ENCODE data around the gene BASP1.
"Not testable (repeated sequence)": the region's sequence is repeated elsewhere in the genome, so short reads cannot be mapped to it uniquely, and the experiment has no call there.

The BASP1 gene

GRCh38 chr5:17190799-17191391 lies 26.5 kb upstream of the BASP1 start:
- DNase-seq, result no peak

- not testable (repeated sequence) for DNase-seq
Measured at GRCh38 chr5:17191574-17191973, 25.9 kb upstream of the BASP1 start.

GRCh38 chr5:17192191-17192590 lies 25.2 kb upstream of the BASP1 start:
- no peak for DNase-seq

DNA sequence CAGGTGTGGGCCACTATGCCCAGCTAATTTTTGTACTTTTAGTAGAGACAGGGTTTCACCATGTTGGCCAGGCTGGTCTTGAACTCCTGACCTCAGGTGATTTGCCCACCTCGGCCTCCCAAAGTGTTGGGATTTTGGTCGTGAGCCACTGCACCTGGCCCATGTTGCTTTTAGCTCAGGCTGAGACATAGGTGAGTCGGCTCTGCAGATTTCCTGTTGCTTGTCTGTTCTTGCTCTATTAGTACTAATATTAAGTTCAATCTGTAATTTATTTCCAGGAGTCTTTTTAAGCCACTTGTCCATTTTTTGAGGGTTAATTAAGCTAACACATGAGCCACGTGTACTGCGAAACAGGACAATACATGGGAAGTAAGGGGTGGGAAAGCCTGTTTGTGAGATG lies 21.4 kb upstream of the BASP1 start:
- no peak for DNase-seq

DNA sequence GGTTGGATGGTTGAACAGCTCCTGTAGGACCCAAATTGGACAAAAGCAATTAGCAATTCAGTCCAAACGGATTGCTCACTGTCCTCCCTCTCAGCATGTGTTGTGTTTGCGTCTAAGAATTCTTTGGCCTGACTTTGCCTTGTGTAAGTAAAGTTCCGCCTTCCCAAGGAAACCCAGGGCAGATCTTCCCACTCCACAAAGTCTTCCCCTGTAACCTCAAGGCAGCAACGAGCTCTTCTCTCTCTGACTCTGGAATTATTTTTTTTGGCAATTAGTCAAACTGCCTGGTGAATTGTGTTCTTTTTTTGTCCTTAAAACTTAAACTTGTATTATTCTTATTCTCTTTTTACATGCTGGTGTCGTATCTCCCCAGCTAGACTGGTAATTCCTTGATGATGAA lies 20.7 kb upstream of the BASP1 start:
- DNase-seq, result no peak

DNA sequence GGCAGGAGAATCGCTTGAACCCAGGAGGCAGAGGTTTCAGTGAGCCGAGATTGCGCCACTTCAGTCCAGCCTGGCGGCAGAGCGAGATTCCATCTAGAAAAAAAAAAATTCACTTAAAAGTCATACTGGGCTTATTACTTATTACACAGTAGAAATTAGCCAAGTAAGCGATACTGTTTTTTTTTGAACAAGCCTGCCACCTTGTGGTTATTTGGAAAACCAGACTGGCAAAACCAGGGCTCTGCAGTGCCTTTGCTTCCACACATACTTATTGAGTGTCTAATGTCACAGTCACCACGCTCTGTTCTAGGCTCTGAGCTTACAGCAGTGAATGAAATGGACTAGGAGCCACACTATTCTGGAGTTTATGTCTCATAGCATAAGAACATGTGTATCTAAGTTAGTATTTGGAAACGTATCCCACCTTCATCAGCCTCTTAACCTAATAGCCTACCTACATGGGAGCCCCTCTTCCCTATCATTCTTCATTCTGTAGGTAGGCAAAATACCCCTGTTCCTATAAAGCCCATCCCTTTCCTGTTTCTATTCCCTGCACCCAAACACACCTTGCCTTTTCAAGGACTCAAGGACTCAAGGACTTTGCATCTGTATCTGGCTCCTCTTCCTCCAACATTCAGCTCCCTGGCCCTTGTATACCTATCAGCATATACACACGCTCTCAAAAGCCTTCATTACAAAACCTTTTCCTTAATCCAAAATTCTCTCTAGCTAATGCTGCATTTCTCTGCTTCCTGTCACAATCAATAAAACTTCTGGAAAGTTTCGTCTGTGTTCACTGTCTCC lies 13.9 kb upstream of the BASP1 start:
- DNase-seq, result peak in 12 of 51 donors; percentile 3 to 73 (median 12)

DNA sequence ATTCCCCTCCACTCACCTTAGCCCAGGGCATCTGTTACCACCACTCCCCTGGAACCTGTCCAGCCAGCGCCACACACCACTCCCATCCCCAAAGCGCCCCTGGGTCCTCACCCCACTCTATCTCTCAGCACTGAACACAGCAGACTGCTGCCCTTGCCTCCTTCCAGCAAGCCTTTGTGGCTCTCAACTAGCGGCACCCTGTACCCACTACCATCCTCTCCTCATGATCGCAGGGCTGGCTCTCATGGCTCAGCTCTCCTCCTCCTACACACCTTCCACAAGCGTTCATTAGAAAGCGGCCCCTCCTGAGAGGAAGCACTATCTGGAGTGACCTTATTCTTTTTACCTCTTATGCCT lies 13.3 kb upstream of the BASP1 start:
- no peak for DNase-seq

DNA sequence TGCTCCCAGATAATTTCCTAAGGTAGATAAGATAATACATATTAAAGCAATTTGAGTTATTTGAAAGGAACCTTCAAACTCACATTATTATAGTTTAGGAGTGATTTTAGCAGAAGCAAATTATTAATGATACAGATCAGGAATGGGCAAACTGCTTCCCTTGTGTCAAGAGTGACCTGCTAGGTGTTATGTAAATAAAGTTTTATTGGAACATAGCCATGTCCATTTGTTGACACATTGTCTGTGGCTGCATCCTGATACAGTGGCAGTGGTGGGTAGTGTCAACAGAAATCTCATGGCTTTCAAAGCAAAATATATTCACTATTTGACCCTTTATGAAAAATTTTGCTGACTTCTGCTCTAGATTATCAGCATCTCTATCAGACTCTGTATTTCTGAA lies 11.4 kb upstream of the BASP1 start:
- no peak for DNase-seq

- no peak for DNase-seq
Measured at GRCh38 chr5:17212191-17212590, 5.2 kb upstream of the BASP1 start.

- peak in 1 of 51 donors; percentile 10 for DNase-seq
Measured at GRCh38 chr5:17212996-17213395, 4.4 kb upstream of the BASP1 start.

GRCh38 chr5:17213938-17214337 lies 3.5 kb upstream of the BASP1 start:
- DNase-seq, result peak in 1 of 51 donors; percentile 10

DNA sequence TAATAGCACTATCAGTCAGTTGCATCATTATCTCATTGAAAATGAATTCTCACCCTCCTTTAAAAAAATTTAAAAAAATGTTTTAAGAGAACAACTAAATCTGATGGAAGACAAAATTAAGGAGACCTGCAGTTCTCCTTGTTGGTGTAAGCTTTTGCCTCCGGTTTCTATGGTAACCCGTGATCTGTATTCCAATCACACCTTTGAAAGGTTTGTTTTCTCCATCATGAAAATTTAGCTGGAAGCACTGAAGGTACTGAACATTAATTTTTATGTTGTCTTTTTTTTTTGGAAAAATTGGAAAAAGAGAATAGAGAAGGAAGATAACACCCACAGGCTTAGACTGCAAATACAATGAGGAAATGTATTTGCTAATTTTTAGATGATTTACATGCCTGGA lies 2.5 kb upstream of the BASP1 start:
- peak in 1 of 51 donors; percentile 25 for DNase-seq

- peak in 1 of 51 donors; percentile 33 for DNase-seq
Measured at GRCh38 chr5:17215361-17215760, 2.1 kb upstream of the BASP1 start.

GRCh38 chr5:17216176-17216973 lies 1.1 kb upstream of the BASP1 start:
- peak in 50 of 51 donors; percentile 23 to 86 (median 62) for DNase-seq

DNA sequence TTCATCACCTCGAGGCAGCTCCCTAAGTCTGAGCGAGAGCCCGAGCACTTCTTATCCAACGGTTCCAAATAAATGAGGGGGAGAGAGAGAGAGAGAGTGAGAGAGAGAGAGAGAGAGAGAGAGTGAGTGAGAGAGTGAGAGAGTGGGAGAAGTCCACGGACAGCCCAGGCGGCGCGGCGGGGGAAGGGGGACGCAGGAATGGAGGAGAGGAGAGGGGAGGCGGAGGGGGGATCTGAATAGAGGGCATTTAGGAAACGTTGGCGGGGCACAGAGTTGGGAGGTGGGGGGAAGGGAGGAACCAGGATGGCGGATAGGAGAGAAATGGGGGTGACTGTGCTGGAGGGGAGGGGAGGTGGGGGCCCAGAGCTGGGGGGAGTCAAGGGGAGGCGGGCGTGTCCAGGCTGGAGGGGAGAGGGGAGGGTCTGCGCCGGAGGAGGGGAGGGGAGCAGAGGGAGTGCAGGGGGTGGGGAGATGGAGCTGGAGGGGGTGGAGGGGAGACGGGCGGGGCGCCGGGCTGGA lies 398 bp upstream of the BASP1 start:
- DNase-seq, result peak in 19 of 51 donors; percentile 20 to 70 (median 59)

GRCh38 chr5:17218353-17219005 lies 1.0 kb downstream of the BASP1 start:
- peak in 10 of 51 donors; percentile 8 to 50 (median 18) for DNase-seq

- peak in 20 of 51 donors; percentile 6 to 52 (median 22) for DNase-seq
Measured at GRCh38 chr5:17219006-17219422, 1.6 kb downstream of the BASP1 start.

GRCh38 chr5:17219469-17219868 lies 2.0 kb downstream of the BASP1 start:
- no peak for DNase-seq

DNA sequence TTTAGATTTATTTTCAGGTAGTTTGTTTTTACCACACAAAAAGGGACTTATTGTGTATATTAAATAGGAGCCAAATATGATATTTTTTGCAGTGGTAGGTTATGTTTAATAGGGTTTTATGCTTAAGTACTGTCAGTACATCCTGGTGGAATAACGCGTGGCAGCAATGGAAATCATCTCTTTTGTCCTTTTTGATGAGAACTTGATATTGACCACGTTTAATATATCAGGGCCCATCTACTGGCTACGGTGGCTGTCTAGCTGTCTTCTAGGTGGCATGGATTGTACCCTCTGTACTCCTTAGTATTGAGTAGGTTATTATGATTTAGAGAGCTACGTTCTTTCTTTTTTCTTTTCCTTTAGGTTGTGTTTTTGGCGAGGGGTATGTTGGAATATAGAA lies 2.6 kb downstream of the BASP1 start:
- no peak for DNase-seq

GRCh38 chr5:17220469-17220868 lies 3.0 kb downstream of the BASP1 start:
- no peak for DNase-seq

GRCh38 chr5:17221843-17222636 lies 4.6 kb downstream of the BASP1 start:
- no peak for DNase-seq
